Parathyroid adenoma (tissue), 2 donors: ENCODE results near the gene C11orf91.

Experiments
- H2AFZ ChIP-seq: fragments of 300-600 bp; sonication (generic); one replicate; pipeline ENCODE4 v1.7.0; 2017; ENCODE audit warnings: antibody characterized with exemption, mild to moderate bottlenecking
- H3K27ac ChIP-seq: fragments of 300-600 bp; sonication (generic); one replicate; pipeline ENCODE4 v1.7.0; 2017
- H3K27me3 ChIP-seq: fragments of 300-600 bp; sonication (generic); one replicate; pipeline ENCODE4 v1.7.0; 2017; ENCODE audit warnings: low read length; ENCODE audit not compliant: control insufficient read depth, insufficient read depth
- H3K36me3 ChIP-seq: fragments of 300-600 bp; sonication (generic); one replicate; pipeline ENCODE4 v1.7.0; 2017; ENCODE audit warnings: low read length; ENCODE audit not compliant: control insufficient read depth, insufficient read depth
- H3K4me1 ChIP-seq: fragments of 300-600 bp; sonication (generic); one replicate; pipeline ENCODE4 v1.7.0; 2017; ENCODE audit warnings: control low read depth
- H3K4me2 ChIP-seq: fragments of 300-600 bp; sonication (generic); one replicate; pipeline ENCODE4 v1.7.0; 2017; ENCODE audit warnings: low read length
- H3K4me3 ChIP-seq: fragments of 300-600 bp; sonication (generic); one replicate; pipeline ENCODE4 v1.7.0; 2017; ENCODE audit warnings: low read depth, low read length
- H3K79me2 ChIP-seq: fragments of 300-600 bp; sonication (generic); one replicate; pipeline ENCODE4 v1.7.0; 2017; ENCODE audit warnings: control low read depth
- H3K9ac ChIP-seq: fragments of 300-600 bp; sonication (generic); one replicate; pipeline ENCODE4 v1.7.0; 2017; ENCODE audit warnings: mild to moderate bottlenecking
- H3K9me3 ChIP-seq: fragments of 300-600 bp; sonication (generic); one replicate; pipeline ENCODE4 v1.7.0; 2017; ENCODE audit warnings: low read length; ENCODE audit not compliant: control insufficient read depth
- CTCF ChIP-seq: fragments of 300-600 bp; sonication (generic); IDR thresholded peaks from one replicate; pipeline ENCODE4 v1.7.0; 2017; ENCODE audit warnings: antibody characterized with exemption, mild to moderate bottlenecking
- donor health status: primary hyperparathyroidism.

Gene C11orf91

GRCh38 chr11:33674035-33674814 is 26.4 kb downstream of the C11orf91 start:
- Histone ChIP-seq H3K9ac (no peak overlapping the region), H3K36me3 (no peaks in the 10 kb centered on the region), H3K4me2 (no peak overlapping the region), H3K27me3 (no peaks in the 10 kb centered on the region), H3K79me2 (no peaks in the 10 kb centered on the region), H3K4me3 (no peak overlapping the region), H3K27ac (no peak overlapping the region), H3K4me1 (no peaks in the 10 kb centered on the region), H3K9me3 (no peaks in the 10 kb centered on the region), H2AFZ (no peak overlapping the region)
- no peak for TF ChIP-seq CTCF

DNA sequence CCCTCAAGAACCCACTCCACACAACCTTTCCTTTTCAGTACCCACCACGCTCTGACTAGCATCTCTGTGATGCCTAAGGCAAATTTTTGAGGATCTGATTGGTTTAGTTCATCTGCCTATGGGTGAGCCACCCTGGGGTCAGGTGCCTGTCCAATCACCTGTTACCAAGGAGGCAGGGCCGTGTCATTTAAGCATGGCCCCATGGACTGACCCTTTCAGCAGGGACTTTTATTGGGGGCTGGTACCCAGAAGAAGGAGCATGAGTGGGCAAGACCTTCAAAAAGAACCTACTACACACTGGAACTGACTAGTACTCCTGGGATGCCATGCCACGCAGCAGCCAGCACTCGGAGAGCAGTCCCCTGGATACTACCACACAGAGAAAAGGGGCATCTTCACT is 28.4 kb downstream of the C11orf91 start:
- Histone ChIP-seq H3K9ac (no peak overlapping the region), H3K36me3 (no peaks in the 10 kb centered on the region), H3K27me3 (no peaks in the 10 kb centered on the region), H3K9me3 (no peaks in the 10 kb centered on the region), H3K4me1 (peaks cover 7% of the 10 kb centered on the region), H3K4me3 (no peak overlapping the region), H3K4me2 (no peak overlapping the region), H3K79me2 (no peaks in the 10 kb centered on the region), H2AFZ (no peak overlapping the region), H3K27ac (no peak overlapping the region)
- TF ChIP-seq CTCF: no peak

DNA sequence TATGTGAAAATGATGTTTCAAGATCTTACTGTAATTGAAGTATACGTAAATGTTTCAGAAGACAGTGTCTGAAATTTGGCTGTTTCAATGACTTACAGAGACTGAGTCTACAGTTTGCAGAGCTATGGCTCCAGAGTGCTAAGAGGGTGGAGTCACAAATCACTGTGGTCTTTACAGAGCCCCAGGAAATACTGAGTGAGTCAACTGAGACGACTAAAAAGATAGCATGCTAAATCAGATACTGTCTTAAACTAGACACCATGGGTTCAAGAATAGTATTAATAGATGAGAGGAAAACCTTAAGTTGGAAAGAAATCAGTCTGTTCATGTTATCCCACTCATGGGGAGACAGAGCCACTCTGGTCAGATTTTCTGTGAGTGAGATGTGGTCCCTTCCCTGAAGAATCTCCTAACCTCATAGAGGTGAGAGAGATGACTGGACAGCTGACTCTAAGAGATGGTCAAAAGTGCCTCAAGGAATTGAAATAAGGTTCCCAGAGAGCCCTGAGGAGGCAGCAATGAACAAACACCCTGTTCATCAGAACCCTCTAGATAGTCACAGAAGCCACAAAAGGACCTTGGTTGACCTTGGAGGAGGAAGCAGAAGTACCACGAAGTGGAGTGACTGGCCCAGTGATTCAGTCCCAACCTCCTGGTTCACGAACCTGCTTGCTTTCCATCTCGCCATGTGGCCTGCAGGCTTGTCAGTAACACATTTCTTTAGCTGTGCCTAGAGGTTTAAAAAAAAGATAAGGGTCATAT is 30.2 kb downstream of the C11orf91 start:
- Histone ChIP-seq H3K9me3 (no peaks in the 10 kb centered on the region), H3K79me2 (no peaks in the 10 kb centered on the region), H2AFZ (no peak overlapping the region), H3K4me2 (no peak overlapping the region), H3K27me3 (no peaks in the 10 kb centered on the region), H3K9ac (no peak overlapping the region), H3K4me1 (peaks cover 7% of the 10 kb centered on the region), H3K27ac (no peak overlapping the region), H3K4me3 (no peak overlapping the region), H3K36me3 (no peaks in the 10 kb centered on the region)
- TF ChIP-seq CTCF: no peak

- TF ChIP-seq CTCF: no peak
- Histone ChIP-seq H3K36me3 (no peaks in the 10 kb centered on the region), H3K4me3 (no peak overlapping the region), H3K9me3 (no peaks in the 10 kb centered on the region), H3K4me2 (no peak overlapping the region), H2AFZ (no peak overlapping the region), H3K79me2 (no peaks in the 10 kb centered on the region), H3K4me1 (peaks cover 7% of the 10 kb centered on the region), H3K27ac (no peak overlapping the region), H3K27me3 (no peaks in the 10 kb centered on the region), H3K9ac (no peak overlapping the region)
These were observed 30.9 kb downstream of the C11orf91 start for GRCh38 chr11:33669598-33670249.
